GM23248 (cell line): ENCODE measurements around the gene AOPEP. TPM values are rescaled to one million over a fixed set of nuclear protein-coding genes. Genes with fewer than 3 reads are reported as not detected.
A peak's percentile ranks its signal among the peaks of the same experiment; 100 is the strongest.
"Not testable (repeated sequence)": the region's sequence is repeated elsewhere in the genome, so short reads cannot be mapped to it uniquely, and the experiment has no call there.

Experiments
- DNase-seq: peaks from one replicate; pipeline ENCODE4 v3.0.0-alpha.2; 2015
- H2AFZ ChIP-seq: fragments of 200-600 bp; sonication (generic); 2 replicates; pipeline ENCODE4 v1.6.1; 2016; ENCODE audit warnings: antibody characterized with exemption
- H3F3A ChIP-seq: fragments of 200-600 bp; sonication (generic); 2 replicates; pipeline ENCODE4 v1.6.1; 2016; ENCODE audit warnings: mild to moderate bottlenecking, antibody characterized with exemption, mixed run types; ENCODE audit not compliant: insufficient read depth
- H3K27ac ChIP-seq: fragments of 200-600 bp; sonication (generic); 2 replicates; pipeline ENCODE4 v1.5.1; 2016; ENCODE audit warnings: mild to moderate bottlenecking
- H3K27me3 ChIP-seq: fragments of 200-600 bp; sonication (generic); replicated peaks from 2 replicates; pipeline ENCODE4 v1.6.1; 2016; ENCODE audit warnings: mild to moderate bottlenecking; ENCODE audit not compliant: insufficient read depth
- H3K36me3 ChIP-seq: fragments of 200-600 bp; sonication (generic); 2 replicates; pipeline ENCODE4 v1.6.1; 2016; ENCODE audit warnings: low read depth, mild to moderate bottlenecking
- H3K4me1 ChIP-seq: fragments of 200-600 bp; sonication (generic); 2 replicates; pipeline ENCODE4 v1.6.1; 2016; ENCODE audit warnings: mild to moderate bottlenecking; ENCODE audit not compliant: insufficient read depth
- H3K4me2 ChIP-seq: fragments of 200-600 bp; sonication (generic); one replicate; pipeline ENCODE4 v1.6.1; 2016; ENCODE audit warnings: mild to moderate bottlenecking; ENCODE audit not compliant: unreplicated experiment
- H3K4me3 ChIP-seq: fragments of 200-600 bp; sonication (generic); 2 replicates; pipeline ENCODE4 v1.5.1; 2016; ENCODE audit warnings: mild to moderate bottlenecking
- H3K79me2 ChIP-seq: fragments of 200-600 bp; sonication (generic); 2 replicates; pipeline ENCODE4 v1.6.1; 2016; ENCODE audit warnings: mild to moderate bottlenecking; ENCODE audit not compliant: insufficient read depth
- H3K9ac ChIP-seq: fragments of 200-600 bp; sonication (generic); 2 replicates; pipeline ENCODE4 v1.6.1; 2016; ENCODE audit warnings: mild to moderate bottlenecking
- H3K9me2 ChIP-seq: fragments of 200-600 bp; sonication (generic); 2 replicates; pipeline ENCODE4 v1.6.1; 2016; ENCODE audit warnings: mixed run types, mild to moderate bottlenecking, moderate library complexity; ENCODE audit not compliant: insufficient read depth
- H3K9me3 ChIP-seq: fragments of 200-600 bp; sonication (generic); one replicate; pipeline ENCODE4 v1.6.1; 2017; ENCODE audit warnings: low read depth
- H4K20me1 ChIP-seq: fragments of 200-600 bp; sonication (generic); 2 replicates; pipeline ENCODE4 v1.6.0; 2016; ENCODE audit not compliant: insufficient read depth
- EZH2 ChIP-seq: fragments of 200-600 bp; sonication (generic); IDR thresholded peaks from 2 replicates; pipeline ENCODE4 v1.6.1; 2018; ENCODE audit warnings: antibody characterized with exemption, mild to moderate bottlenecking; ENCODE audit not compliant: insufficient read depth, poor library complexity, severe bottlenecking
- EZH2phosphoT487 ChIP-seq: fragments of 200-600 bp; sonication (generic); IDR thresholded peaks from 2 replicates; pipeline ENCODE4 v1.6.1; 2018; ENCODE audit warnings: antibody characterized with exemption, moderate library complexity, mild to moderate bottlenecking, low read depth; ENCODE audit not compliant: insufficient read depth
- WGBS, 2 experiments: methylation state at CpG; one replicate each; pipeline ENCODE4 v1.1.6; 2015 to 2017; ENCODE audit warnings: low lambda C conversion rate in 2 of 2, low coverage in 1 of 2; ENCODE audit errors: missing lambda C conversion rate in 2 of 2; 5-methylcytosine and 5-hydroxymethylcytosine counted together
- in situ Hi-C: fragments of 300-500 bp; cut with MboI; formaldehyde crosslinking; loops from 2 replicates; pipeline ENCODE4 v1.15.0; 2020
- polyA plus RNA-seq: library from polyadenylated mRNA; unstranded; fragments of >200 nt; fragmentation: Nextera tagmentation; extraction: Ambion mirVana; gene quantifications from 2 replicates; pipeline ENCODE4 v1.2.1, GENCODE V29; 2016
- total RNA-seq: library from RNA; depleted of rRNA; stranded (reverse); fragments of >200 nt; shearing (Covaris generic); gene quantifications from 2 replicates; pipeline ENCODE4 v1.2.3, GENCODE V29; 2014

The AOPEP gene
- total and polyA plus RNA-seq, 2 experiments from 2014 or later, result 90.0 to 120 TPM

DNA sequence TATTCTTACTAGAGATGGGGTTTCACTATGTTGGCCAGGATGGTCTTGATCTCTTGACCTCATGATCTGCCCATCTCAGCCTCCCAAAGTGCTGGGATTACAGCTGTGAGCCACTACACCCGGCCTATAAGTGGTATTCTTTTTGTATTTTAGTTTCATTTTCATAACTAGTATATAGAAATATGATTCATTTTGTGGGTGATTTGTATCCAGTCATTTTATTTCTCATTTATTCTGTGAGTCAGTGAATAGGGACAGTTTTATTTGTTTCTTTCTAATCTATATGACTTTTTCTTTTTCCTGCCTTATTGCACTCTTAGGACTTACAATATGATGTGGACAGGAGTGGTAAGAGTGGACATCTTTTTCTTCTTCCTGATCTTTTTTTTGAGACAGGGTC is 112.9 kb downstream of the AOPEP start:
- Histone ChIP-seq H3F3A (no peaks in the 10 kb centered on the region), H3K36me3 (no peaks in the 10 kb centered on the region), H4K20me1 (no peaks in the 10 kb centered on the region), H3K27ac (no peak overlapping the region), H3K4me2 (no peak overlapping the region), H3K79me2 (0 out of 2 replicates have a peak, but pooled peaks cover 6% of the 10 kb centered on the region), H2AFZ (no peak overlapping the region), H3K9me2 (no peaks in the 10 kb centered on the region), H3K9me3 (no peaks in the 10 kb centered on the region), H3K4me1 (no peaks in the 10 kb centered on the region), H3K27me3 (no peaks in the 10 kb centered on the region), H3K4me3 (no peak overlapping the region), H3K9ac (no peak overlapping the region)
- WGBS, 2 experiments, result 90 to 91% methylated on average over 1 of the region's 1 CpG
- TF ChIP-seq EZH2 (no peak), EZH2phosphoT487 (no peak)
- in situ Hi-C loops, result no loop called here
- DNase-seq, result no peak

DNA sequence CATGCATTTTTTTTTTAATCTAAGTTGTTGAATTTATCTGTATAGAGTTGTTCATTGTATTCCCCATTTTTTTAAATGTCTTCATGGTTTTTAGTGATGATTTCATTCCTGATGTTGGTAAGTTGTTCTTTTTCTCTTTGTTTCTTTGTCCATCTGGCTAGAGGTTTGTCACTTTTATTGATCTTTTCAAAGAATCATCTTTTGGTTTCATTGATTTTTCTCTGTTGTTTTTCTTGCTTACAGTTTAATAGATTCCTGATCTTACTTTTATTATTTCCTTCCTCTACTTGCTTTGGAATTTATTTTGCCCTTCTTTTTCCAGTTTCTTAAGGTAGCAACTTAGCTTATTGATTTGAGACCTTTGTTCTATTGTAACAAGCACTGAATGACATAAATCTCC is 114.2 kb downstream of the AOPEP start:
- no peak overlapping the region for H2AFZ ChIP-seq
- in situ Hi-C loops, result no loop called here
- no peaks in the 10 kb centered on the region for H3K36me3 ChIP-seq
- H3K79me2 ChIP-seq, result 0 out of 2 replicates have a peak, but pooled peaks cover 6% of the 10 kb centered on the region
- H3F3A ChIP-seq, result no peaks in the 10 kb centered on the region
- no peak overlapping the region for H3K4me2 ChIP-seq
- no peaks in the 10 kb centered on the region for H4K20me1 ChIP-seq
- no peak overlapping the region for H3K27ac ChIP-seq
- H3K9me3 ChIP-seq, result no peaks in the 10 kb centered on the region
- DNase-seq, result no peak
- H3K4me1 ChIP-seq, result no peaks in the 10 kb centered on the region
- no peak for TF ChIP-seq EZH2phosphoT487
- no peak for TF ChIP-seq EZH2
- no peak overlapping the region for H3K9ac ChIP-seq
- H3K27me3 ChIP-seq, result no peaks in the 10 kb centered on the region
- no peaks in the 10 kb centered on the region for H3K9me2 ChIP-seq
- H3K4me3 ChIP-seq, result no peak overlapping the region

DNA sequence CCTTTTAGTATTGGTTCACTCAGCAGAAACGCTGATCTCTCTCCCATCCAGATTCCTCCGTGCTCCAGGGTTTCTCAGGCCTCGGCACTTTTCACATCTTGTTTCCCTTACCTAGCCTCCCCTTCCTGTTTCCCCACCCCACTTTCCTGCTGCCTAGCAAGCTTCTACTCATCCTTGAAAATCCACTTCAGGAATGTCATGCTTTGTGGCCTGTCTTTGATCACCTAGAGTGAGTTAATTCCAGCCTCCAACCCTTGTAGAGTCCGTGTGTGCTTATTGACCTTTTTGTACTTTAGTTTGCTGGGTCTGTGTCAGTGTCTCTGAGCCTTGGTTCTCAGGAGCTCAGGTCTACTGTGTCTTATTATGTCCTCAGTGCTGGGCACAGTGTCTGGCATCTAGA is 116.6 kb downstream of the AOPEP start:
- H3K36me3 ChIP-seq, result no peaks in the 10 kb centered on the region
- H3K27me3 ChIP-seq, result no peaks in the 10 kb centered on the region
- H3F3A ChIP-seq, result peaks cover 6% of the 10 kb centered on the region
- in situ Hi-C loops, result no loop called here
- H3K4me3 ChIP-seq, result no peak overlapping the region
- H3K4me1 ChIP-seq, result peaks cover 10% of the 10 kb centered on the region
- H3K9me3 ChIP-seq, result no peaks in the 10 kb centered on the region
- no peak overlapping the region for H3K27ac ChIP-seq
- H3K9ac ChIP-seq, result no peak overlapping the region
- H3K79me2 ChIP-seq, result peaks cover 6% of the 10 kb centered on the region; the same call in 1 of the 2 replicates
- no peaks in the 10 kb centered on the region for H4K20me1 ChIP-seq
- H3K9me2 ChIP-seq, result no peaks in the 10 kb centered on the region
- no peak for DNase-seq
- no peak for TF ChIP-seq EZH2phosphoT487
- H3K4me2 ChIP-seq, result no peak overlapping the region
- WGBS, 2 experiments, result 77 to 83% methylated on average over 4 of the region's 4 CpGs
- no peak overlapping the region for H2AFZ ChIP-seq

DNA sequence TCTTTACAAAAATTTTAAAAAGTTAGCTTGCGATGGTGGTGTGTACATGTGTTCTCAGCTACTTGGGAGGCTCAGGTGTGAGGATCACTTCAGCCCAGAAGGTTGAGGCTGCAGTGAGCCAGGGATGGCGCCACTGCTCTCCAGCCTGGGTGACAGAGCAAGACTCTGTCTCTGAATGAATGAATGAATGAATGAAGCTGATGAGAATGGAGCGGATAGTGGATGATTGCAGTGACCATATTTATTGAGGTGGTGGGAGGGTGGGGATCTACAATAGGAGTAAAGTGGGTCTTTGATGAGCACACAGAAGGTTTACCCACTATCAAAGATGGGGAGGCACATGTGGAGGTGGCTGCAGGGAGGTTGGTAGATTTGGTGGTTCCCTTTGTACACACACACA is 120.2 kb downstream of the AOPEP start:
- Histone ChIP-seq H3K27ac (no peak overlapping the region), H3K4me2 (no peak overlapping the region), H3K4me3 (no peak overlapping the region), H3K9me2 (no peaks in the 10 kb centered on the region), H2AFZ (no peak overlapping the region), H3K4me1 (peaks cover 10% of the 10 kb centered on the region), H3K9ac (no peak overlapping the region), H3K36me3 (no peaks in the 10 kb centered on the region), H3F3A (peaks cover 6% of the 10 kb centered on the region), H3K27me3 (no peaks in the 10 kb centered on the region), H3K79me2 (no peaks in the 10 kb centered on the region; the same call in 1 of the 2 replicates), H4K20me1 (no peaks in the 10 kb centered on the region), H3K9me3 (no peaks in the 10 kb centered on the region)
- in situ Hi-C loops, result no loop called here
- 95 to 99% methylated on average over 3 of the region's 3 CpGs for WGBS, 2 experiments
- TF ChIP-seq EZH2phosphoT487 (no peak), EZH2 (no peak)
- DNase-seq, result no peak

DNA sequence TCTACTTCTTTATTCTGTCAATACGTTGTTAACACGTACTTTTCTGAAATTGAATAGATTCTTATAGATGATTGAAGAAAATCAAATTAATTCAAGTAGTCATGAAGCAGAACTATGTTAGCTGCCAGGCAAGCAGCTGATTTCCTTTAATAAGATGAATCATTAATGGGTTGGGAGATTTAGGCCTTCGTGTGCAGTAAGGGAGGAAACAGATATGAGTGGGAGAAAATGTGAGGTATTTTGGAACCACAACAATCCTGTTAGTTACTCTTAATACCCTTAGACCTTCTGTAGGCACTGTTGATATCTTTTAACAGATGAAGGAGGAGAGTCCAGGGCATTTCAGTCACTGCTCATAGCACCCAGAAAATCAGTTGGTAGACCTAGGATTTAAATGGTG is 121.0 kb downstream of the AOPEP start:
- H3K4me3 ChIP-seq, result no peak overlapping the region
- H3K9me2 ChIP-seq, result no peaks in the 10 kb centered on the region
- no peaks in the 10 kb centered on the region for H4K20me1 ChIP-seq
- H3K27ac ChIP-seq, result peak overlapping the region; percentile 83
- H3K4me1 ChIP-seq, result peaks cover 10% of the 10 kb centered on the region
- H3K36me3 ChIP-seq, result no peaks in the 10 kb centered on the region
- H3K9ac ChIP-seq, result peak overlapping the region; percentile 47
- DNase-seq, result peak; percentile 90
- WGBS, 2 experiments, result 4 to 6% methylated on average over 3 of the region's 3 CpGs
- no peaks in the 10 kb centered on the region for H3K9me3 ChIP-seq
- H3K27me3 ChIP-seq, result no peaks in the 10 kb centered on the region
- H3K79me2 ChIP-seq, result no peaks in the 10 kb centered on the region; the same call in 1 of the 2 replicates
- H2AFZ ChIP-seq, result 0 out of 2 replicates have a peak overlapping the region, but pooled peaks have one; percentile 25
- H3F3A ChIP-seq, result peaks cover 6% of the 10 kb centered on the region
- H3K4me2 ChIP-seq, result peak overlapping the region; percentile 48
- in situ Hi-C loops, result no loop called here
- TF ChIP-seq EZH2 (no peak), EZH2phosphoT487 (no peak)

DNA sequence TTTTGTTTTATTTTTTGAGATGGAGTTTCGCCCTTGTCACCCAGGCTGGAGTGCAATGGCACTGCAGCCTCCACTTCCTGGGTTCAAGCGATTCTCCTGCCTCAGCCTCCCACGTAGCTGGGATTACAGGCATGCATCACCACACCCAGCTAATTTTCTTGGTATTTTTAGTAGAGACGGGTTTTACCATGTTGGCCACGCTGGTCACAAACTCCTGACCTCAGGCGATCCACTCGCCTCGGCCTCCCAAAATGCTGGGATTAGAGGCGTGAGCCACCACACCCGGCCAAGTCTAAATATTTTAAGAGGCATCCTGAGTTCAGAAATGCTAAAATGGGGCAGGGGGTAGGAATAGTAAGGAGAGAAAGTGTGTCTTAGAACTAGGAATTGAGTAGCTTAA is 122.3 kb downstream of the AOPEP start:
- 92 to 95% methylated on average over 10 of the region's 10 CpGs for WGBS, 2 experiments
- DNase-seq, in situ Hi-C loops, H3K4me2 ChIP-seq, H4K20me1 ChIP-seq, H3K27ac ChIP-seq, H3K9ac ChIP-seq, H3K79me2 ChIP-seq, H3F3A ChIP-seq, H2AFZ ChIP-seq, H3K4me3 ChIP-seq, H3K27me3 ChIP-seq, H3K9me2 ChIP-seq, H3K9me3 ChIP-seq, H3K36me3 ChIP-seq: not testable (repeated sequence)
- H3K4me1 ChIP-seq, result peaks cover 12% of the 10 kb centered on the region
